Ascending aorta (tissue), 2 donors: Measurements from ENCODE around the gene PERM1. TPM values are rescaled to one million over a fixed set of nuclear protein-coding genes. Genes with fewer than 3 reads are reported as not detected.

Experiments used
- DNase-seq, 2 donors: peaks; one replicate each; pipeline ENCODE4 v3.0.0-alpha.2; 2019; ENCODE audit warnings: low spot score in 2 of 2
- H3K27ac ChIP-seq, 2 donors: fragments of 200-600 bp; sonication (generic); one replicate each; pipeline ENCODE4 v1.5.1; 2016 to 2017; ENCODE audit warnings: mild to moderate bottlenecking in 1 of 2
- H3K27me3 ChIP-seq: fragments of 200-600 bp; sonication (generic); one replicate; pipeline ENCODE4 v1.5.1; 2017
- H3K36me3 ChIP-seq, 2 donors: fragments of 200-600 bp; sonication (generic); one replicate each; pipeline ENCODE4 v1.5.1; 2016
- H3K4me1 ChIP-seq, 2 donors: fragments of 200-600 bp; sonication (generic); one replicate each; pipeline ENCODE4 v1.5.1; 2016 to 2017; ENCODE audit warnings: mild to moderate bottlenecking in 1 of 2
- H3K4me3 ChIP-seq, 2 donors: fragments of 200-600 bp; sonication (generic); one replicate each; pipeline ENCODE4 v1.5.1; 2016 to 2017; ENCODE audit warnings: mild to moderate bottlenecking in 1 of 2
- H3K9me3 ChIP-seq, 2 donors: fragments of 200-600 bp; sonication (generic); one replicate each; pipeline ENCODE4 v1.5.1; 2016
- CTCF ChIP-seq, 3 experiments: fragments of 200-600 bp in 2 of 3; fragments of 450-650 bp in 1 of 3; sonication (generic) in 2 of 3; IDR thresholded peaks; one replicate each; pipeline ENCODE4 v1.5.1; 2016 to 2019; ENCODE audit warnings: antibody characterized with exemption in 3 of 3, mild to moderate bottlenecking in 1 of 3, moderate library complexity in 1 of 3
- intact Hi-C: fragments of 100-400 bp; cut with DNase I; formaldehyde crosslinking; loops from one replicate; pipeline ENCODE4 v1.15.1; 2023
- total RNA-seq: library from RNA; depleted of rRNA; stranded (reverse); fragments of >200 nt; gene quantifications from one replicate; pipeline ENCODE4 v1.1.0, GENCODE V29; 2016

PERM1 gene
- total RNA-seq, 1 donor from 2014 or later = not detected

- no peak for DNase-seq
- Histone ChIP-seq H3K27ac (no peak overlapping the region), H3K4me3 (peak overlapping the region; percentile 62 to 77), H3K4me1 (peaks cover 4 to 8% of the 10 kb centered on the region in 2 donors), H3K36me3 (peaks cover 3 to 5% of the 10 kb centered on the region in 2 donors), H3K9me3 (no peaks in the 10 kb centered on the region), H3K27me3 (peaks cover 14% of the 10 kb centered on the region)
- intact Hi-C loops = no loop called here
- no peak for TF ChIP-seq CTCF (IDR thresholded peaks at IDR 0.05)
Measured at GRCh38 chr1:967466-968343, 14.2 kb downstream of the PERM1 start.

GRCh38 chr1:966704-967300 lies 15.1 kb downstream of the PERM1 start:
- DNase-seq = peak; percentile 25 to 79
- Histone ChIP-seq H3K4me1 (peaks cover 4 to 8% of the 10 kb centered on the region in 2 donors), H3K27ac (peak overlapping the region in 1 of 2 donors; percentile 67), H3K36me3 (peaks cover 4 to 11% of the 10 kb centered on the region in 2 donors), H3K4me3 (peak overlapping the region; percentile 62 to 77), H3K9me3 (no peaks in the 10 kb centered on the region), H3K27me3 (peaks cover 13% of the 10 kb centered on the region)
- TF ChIP-seq CTCF (IDR thresholded peaks at IDR 0.05) = no peak
- intact Hi-C loops = no loop called here

- Histone ChIP-seq H3K27me3 (peaks cover 7% of the 10 kb centered on the region), H3K4me1 (peaks cover 8% of the 10 kb centered on the region in 2 donors), H3K4me3 (peak within 1 kb of the TSS; percentile 62 to 77), H3K36me3 (peaks cover 4 to 11% of the 10 kb centered on the region in 2 donors), H3K9me3 (no peaks in the 10 kb centered on the region), H3K27ac (peak within 1 kb of the TSS in 1 of 2 donors; percentile 67)
- no peak for TF ChIP-seq CTCF (IDR thresholded peaks at IDR 0.05)
- DNase-seq = no peak
- intact Hi-C loops = no loop called here
Measured at GRCh38 chr1:966135-966703, 15.7 kb downstream of the PERM1 start, which contains the start of gene PLEKHN1. Gene PLEKHN1, plus strand, starts transcription at chr1:966482. Its CDS starts 50 bp downstream, at chr1:966532.

- Histone ChIP-seq H3K9me3 (no peaks in the 10 kb centered on the region), H3K27ac (no peak overlapping the region), H3K4me3 (peak overlapping the region in 1 of 2 donors; percentile 77), H3K27me3 (peaks cover 1% of the 10 kb centered on the region), H3K4me1 (peaks cover 8 to 9% of the 10 kb centered on the region in 2 donors), H3K36me3 (peaks cover 4 to 11% of the 10 kb centered on the region in 2 donors)
- TF ChIP-seq CTCF (IDR thresholded peaks at IDR 0.05) = no peak
- no peak for DNase-seq
- intact Hi-C loops = no loop called here
Measured at GRCh38 chr1:965526-966134, 16.3 kb downstream of the PERM1 start.

- Histone ChIP-seq H3K4me1 (peaks cover 8 to 11% of the 10 kb centered on the region in 2 donors), H3K9me3 (no peaks in the 10 kb centered on the region), H3K36me3 (peaks cover 4 to 11% of the 10 kb centered on the region in 2 donors), H3K27me3 (no peaks in the 10 kb centered on the region), H3K27ac (no peak overlapping the region), H3K4me3 (no peak overlapping the region)
- intact Hi-C loops = no loop called here
- no peak for TF ChIP-seq CTCF (IDR thresholded peaks at IDR 0.05)
- no peak for DNase-seq
Measured at GRCh38 chr1:964691-965525, 17.0 kb downstream of the PERM1 start.
